GM21619 (cell line): ENCODE measurements around the gene LIG1.

Experiments used
- ATAC-seq: cut with Tn5 transposase; IDR thresholded peaks from one replicate; pipeline ENCODE4 v1.9.1; 2021; ENCODE audit not compliant: unreplicated experiment

The LIG1 gene

GRCh38 chr19:48182434-48182833 is 12.3 kb upstream of the LIG1 start:
- no peak for ATAC-seq

DNA sequence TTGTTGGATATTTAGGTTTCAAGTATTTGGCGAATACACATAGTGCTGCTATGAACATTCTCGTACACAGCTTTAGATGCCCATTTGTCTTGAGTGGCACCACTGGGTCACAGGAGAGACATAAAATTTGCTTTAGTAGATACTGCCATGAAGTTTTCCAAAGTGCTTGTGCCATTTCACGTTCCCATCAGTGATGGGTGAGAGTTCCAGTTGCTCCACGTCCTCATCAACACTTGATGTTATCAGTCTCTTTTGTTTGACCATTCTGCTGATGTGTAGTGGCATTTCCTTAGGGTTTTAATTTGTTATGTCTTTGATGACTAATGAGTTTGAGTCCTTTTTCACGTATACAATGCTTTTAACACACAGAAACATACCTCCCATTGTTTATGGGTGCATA is 11.4 kb upstream of the LIG1 start:
- no peak for ATAC-seq

DNA sequence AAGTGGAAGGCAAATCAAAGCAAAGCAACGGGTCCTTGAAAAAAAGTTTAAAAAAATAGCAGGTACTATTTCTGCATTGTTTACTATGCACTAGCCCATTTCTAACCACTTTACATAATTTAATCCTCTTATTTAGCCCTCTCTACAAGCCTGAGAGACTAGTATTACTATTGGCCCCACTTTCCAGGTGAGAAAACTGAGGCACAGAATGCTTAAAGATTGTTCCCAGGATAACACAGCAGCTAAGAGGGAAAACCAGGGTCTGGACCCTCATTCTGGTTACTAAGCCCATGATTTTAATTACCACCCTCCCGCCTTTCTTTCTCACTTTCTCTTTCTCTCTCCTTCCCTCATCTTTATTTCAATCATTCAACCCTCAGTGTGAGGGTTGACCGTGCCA is 6.1 kb upstream of the LIG1 start:
- no peak for ATAC-seq

DNA sequence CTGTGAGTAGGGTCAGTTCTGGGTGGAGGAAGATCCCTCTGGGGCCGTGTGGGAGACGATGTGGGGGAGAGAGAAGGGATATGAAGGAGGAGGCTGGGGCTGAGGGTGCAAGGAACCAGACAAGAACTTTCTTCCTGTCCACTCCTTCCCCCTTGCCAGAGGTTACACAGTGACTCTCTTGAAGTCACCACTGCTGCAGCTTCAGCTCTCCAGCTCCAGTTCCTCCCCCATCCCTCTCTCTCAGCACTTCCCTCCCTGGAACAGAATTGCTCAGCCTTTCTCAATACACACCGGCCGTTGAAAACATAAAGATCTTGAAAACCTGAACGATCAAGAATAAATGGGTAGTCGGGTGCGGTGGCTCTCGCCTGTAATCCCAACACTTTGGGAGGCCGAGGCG is 5.4 kb upstream of the LIG1 start:
- no peak for ATAC-seq

DNA sequence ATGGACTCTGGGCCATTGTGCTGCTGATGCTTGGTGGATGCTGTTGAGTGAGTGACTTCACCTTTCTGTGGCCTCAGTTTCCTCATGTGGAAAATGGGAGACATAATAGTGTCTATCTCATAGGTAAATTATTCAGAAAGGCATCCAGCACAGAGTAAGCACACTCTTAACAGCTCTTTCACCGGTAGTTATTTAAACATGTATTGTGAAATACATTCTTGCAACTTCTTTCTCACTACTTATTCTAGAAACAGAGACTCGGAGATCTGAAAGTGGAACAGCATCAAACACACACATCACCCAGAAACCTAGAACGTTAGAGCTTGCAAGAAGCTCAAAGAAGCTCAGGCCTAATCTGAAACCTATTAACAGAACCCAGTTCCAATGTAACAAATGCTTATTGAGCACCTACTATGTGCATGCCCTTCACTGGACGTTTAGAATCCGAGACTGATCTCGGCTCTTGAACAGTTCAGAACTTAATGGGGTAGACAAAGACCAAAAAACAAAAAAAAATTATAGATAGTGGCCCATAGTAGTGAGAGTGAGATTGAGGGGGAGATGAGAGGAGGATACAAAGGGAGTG is 4.4 kb upstream of the LIG1 start:
- no peak for ATAC-seq

DNA sequence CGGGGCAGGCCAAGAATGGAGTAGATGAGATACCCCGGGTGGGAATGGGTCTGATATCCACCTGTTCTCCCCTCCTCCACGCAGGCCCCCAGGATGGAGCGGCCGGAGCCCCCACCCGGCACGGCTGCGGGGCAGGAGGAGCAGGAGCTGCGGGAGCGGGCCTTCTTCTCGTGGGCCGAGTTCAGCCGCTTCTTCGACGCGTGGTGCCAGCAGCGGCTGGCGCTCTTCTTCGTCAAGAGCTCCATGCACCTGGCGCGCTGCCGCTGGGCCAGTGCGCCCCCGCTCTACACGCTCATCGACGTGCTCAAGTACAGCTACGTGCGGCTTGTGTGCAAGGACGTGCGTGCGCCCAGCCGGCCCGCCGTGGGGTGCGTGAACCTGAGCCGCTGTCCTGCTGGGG is 1.6 kb upstream of the LIG1 start:
- no peak for ATAC-seq

DNA sequence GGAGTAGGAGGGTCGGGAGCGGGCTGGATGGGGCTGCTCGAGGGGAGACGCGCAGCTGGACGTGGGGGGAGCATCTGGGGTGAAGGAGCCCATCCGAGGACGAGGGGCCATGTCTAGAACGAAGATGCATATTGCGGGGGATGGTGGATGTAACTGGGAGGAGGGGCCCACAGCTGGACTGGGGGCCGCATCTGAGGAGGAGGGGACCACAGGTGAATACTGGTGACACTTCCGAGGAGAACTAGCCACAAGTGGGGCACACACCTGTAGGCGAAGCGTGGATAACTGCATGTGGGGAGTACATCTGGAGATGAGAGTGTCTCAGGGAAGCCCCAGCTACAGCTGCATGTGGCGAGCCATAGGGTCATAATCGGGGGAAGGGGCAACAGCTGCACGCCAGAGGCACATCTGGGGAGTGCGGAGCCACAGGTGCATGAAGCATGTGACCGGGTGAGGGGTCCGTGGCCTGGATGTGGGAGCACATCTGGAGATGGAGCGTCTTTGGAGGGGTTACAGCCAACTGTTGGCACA is 738 bp upstream of the LIG1 start:
- ATAC-seq: no peak

DNA sequence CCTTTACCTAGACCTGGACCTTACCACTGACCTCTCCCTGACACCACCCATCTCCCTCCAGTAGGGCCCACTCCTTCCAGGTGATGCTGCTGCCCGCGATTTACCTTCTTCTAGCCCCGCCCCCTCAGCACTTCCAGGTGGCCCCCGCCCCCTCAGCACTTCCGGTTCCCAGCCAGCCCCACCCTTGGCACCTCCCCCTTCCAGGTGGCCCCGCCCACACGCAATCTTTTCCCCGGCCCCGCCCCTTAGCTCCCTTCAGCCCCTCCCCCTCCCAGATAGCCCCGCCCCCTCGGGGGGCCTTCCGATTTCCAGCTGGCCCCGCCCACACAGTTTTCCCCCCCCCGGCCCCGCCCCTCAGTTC is 586 bp downstream of the LIG1 start:
- no peak for ATAC-seq

DNA sequence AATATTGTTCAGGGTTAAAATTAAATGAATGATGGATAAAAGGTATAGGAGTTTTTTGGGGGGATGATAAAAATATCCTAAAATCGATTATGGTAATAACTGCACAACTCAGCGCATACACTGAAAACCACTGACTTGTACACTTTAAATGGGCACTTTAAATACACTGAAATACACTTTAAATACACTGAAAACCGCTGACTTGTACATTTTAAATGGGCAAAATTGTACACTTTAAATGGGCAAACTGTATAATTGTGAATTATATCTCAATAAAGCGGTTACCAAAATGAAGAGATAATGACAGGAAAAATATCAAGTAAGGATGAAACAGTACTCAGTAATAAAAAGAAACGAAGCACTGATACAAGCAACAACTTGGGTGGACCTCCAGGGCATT is 1.5 kb downstream of the LIG1 start:
- no peak for ATAC-seq

GRCh38 chr19:48158210-48158790 is 11.8 kb downstream of the LIG1 start:
- ATAC-seq: no peak

DNA sequence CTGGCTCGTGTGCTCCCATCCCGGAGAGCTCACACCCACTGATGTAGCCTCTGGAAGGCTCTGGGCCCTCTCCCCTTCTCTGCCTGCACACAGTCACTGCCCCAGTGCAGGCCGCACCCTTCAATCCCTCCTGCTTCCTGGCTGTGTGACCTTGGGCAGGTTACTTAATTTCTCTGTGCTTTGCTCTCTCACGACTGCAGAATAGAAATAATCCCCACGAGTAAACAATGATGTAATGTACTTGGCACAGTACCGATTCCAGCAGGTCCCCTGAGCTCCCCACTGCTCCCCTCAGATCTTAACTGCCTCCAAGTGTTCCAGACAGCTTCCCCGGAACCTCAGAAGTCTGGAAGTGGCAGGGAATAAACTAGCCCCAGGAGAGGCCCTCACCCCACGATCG is 16.1 kb downstream of the LIG1 start:
- ATAC-seq: no peak

DNA sequence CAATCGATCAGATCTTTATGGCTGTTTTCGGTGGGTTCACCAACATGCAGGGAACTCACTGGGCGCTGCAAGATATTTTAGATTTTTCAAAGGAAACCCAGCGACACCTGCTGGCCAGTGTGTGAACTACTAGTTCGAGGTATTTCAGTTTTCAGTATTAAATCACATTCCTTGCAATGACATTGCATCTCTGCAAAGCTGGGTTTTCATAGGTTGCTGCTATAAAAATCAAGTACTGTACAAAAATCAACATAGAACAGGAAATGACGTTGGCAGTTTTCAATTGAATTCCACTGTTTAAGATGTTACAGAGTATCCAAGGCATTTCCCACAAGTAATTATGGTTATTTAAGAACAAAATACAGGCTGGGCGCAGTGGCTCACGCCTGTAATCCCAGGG is 17.6 kb downstream of the LIG1 start:
- ATAC-seq: no peak

- ATAC-seq: no peak
Observed at GRCh38 chr19:48149430-48149829, 20.7 kb downstream of the LIG1 start.

DNA sequence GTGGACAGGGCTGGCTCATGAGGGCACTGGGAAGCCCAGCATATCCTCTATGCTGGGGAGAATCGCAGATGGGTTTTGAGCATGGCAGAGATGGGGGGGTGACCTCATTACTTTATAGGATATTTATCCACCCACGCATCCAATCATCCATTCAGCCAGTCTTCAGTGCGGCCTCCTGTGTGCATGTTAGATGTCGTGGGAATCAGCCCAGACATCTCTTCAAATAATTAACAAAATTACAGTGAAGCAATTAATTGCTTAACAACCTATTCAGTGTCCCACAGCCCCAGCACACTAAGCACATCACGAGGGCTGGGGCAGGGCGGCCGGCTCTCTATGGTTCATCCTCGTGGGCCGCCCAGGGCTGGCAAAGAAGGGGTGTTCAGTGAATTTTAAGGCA is 21.6 kb downstream of the LIG1 start:
- no peak for ATAC-seq

DNA sequence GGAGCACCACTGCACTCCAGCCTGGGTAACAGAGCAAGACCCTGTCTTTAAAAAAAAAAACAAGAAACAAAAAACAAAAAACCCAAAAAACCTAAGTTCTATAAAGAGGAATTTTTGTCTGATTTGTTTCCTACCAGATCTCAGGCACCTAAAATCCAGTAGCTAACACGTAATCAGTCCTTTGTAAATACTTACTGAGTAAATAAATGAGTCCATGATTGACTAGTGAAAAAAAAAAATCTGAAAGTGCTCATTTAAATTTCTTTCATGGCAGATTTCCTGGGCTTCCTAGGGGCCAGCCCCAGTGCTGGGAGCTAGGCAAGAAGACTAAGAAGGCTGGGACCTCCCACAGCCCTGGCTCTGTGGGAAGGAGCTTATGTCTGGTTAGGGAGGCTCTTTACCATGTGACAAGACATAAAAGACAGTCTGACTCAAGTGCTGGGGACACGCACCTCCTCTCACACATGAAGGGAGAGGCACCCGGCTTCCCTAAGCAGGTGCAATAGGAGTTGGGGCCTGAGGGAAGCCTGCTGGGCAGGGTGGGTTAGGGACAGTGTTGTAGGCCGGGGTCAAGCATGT is 22.5 kb downstream of the LIG1 start:
- ATAC-seq: no peak

DNA sequence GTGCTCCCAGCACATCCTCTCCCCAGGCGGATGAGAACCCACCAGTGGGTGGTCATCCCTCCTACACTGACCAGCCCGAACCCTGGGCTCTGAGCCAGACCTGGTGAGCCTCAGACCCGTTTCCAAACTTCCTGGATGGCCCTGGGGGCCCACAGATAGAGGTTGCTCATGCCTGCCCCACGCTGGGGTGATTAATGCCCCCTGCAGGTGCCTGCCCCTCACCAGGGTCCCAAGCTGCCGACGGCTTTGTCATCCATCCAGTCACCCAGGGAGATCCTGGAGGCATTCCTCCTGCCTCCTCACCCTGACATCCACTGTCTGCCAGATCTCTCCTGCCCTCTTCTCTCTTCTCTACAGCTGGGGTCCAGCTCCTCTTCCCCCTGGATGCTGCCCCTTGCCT is 31.1 kb downstream of the LIG1 start:
- ATAC-seq: no peak

DNA sequence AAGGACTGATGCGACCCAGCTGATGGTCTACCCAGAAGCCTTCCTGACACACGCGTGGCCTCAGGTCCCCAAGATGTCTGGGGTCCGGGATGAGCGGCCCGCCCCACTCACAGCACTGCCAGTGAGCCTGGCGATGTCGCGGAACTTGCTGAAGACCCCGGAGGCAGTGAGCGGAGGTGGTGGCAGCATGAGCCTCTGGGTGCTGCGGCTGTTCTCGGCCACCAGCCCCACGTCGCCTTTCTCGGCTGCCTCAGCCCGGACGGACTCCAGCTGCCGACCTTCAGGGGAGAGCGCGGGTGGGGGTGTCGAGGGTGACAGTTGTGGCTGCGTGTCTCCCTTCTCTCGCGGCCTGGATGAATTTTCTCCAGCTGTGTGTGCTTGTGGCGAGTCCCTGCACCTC is 32.7 kb downstream of the LIG1 start:
- ATAC-seq: no peak

GRCh38 chr19:48136547-48136946 is 33.6 kb downstream of the LIG1 start:
- ATAC-seq: no peak

DNA sequence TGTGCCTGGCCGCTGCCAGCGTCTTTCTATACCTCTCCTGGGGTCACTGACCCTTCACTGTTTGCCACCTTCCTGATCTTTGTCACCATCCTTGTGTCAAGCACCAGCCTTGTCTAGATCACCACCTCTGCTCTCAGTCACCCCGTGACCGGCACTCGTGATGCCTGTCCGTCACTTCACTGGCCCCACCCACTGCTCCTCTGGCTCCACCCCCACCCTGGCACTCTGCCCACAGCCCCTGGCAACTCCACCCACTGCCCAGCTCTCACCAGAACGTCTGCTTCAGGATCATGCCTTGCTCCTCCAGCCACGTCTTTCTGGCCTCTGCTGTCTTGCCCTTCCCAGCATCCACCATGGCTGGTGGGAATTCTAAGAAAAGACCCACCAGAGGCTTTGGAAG is 34.7 kb downstream of the LIG1 start:
- ATAC-seq: no peak

DNA sequence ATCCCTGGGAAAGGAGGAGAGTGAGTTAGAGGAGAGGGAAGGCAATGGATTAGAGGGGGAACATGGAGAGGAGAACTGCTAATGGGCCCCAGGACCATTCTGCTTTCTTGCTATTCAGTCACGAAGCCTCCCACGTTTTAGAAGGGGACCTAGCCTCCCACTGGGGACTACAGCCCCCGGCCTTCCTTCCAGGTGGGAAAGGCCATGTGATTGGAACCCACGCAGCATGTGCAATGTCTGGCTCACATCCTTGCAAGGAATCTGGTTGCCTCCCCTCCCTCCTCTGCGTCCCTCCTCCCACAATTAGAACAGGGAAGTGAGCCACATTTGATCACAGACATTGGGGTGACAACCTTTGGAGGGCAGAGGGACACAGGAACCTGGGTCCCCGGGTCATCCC is 37.0 kb downstream of the LIG1 start:
- ATAC-seq: no peak

GRCh38 chr19:48127561-48127960 is 42.6 kb downstream of the LIG1 start:
- no peak for ATAC-seq

- no peak for ATAC-seq
Observed at GRCh38 chr19:48123907-48124651, 46.1 kb downstream of the LIG1 start.
